ENCODE data around the gene TPRG1. TPM values are rescaled to one million over a fixed set of nuclear protein-coding genes. Genes with fewer than 3 reads are reported as not detected.
"Not testable (repeated sequence)": the region's sequence is repeated elsewhere in the genome, so short reads cannot be mapped to it uniquely, and the experiment has no call there.

Gene TPRG1
- total RNA-seq, 4 donors from 2014 or later = 2.8 to 4.3 (median 3.1) TPM

GRCh38 chr3:189320511-189320910 lies 148.7 kb downstream of the TPRG1 start:
- peaks cover 0 to 10% (median 0%) of the 10 kb centered on the region in 4 donors for H3K4me1 ChIP-seq
- TF ChIP-seq POLR2AphosphoS5 (IDR thresholded peaks at IDR 0.05) (no peak), CTCF (IDR thresholded peaks at IDR 0.05) (no peak), EP300 (IDR thresholded peaks at IDR 0.05) (no peak), POLR2A (IDR thresholded peaks at IDR 0.05; ENCODE audit: low read depth) (no peak)
- intact Hi-C loops (cut with DNase I) = no loop called here
- no peak for DNase-seq (ENCODE audit: extremely low spot score)
- H3K4me3 ChIP-seq = no peak overlapping the region
- H3K9me3 ChIP-seq = no peaks in the 10 kb centered on the region
- WGBS = 92% methylated on average over 3 of the region's 3 CpGs
- H3K36me3 ChIP-seq = no peaks in the 10 kb centered on the region
- no peak overlapping the region for H3K27ac ChIP-seq (replicated peaks in 1 of 4)
- H3K27me3 ChIP-seq = no peaks in the 10 kb centered on the region

GRCh38 chr3:189322339-189322738 lies 150.6 kb downstream of the TPRG1 start:
- Histone ChIP-seq H3K9me3 (no peaks in the 10 kb centered on the region), H3K4me3 (no peak overlapping the region), H3K4me1 (peaks cover 0 to 10% (median 0%) of the 10 kb centered on the region in 4 donors), H3K36me3 (no peaks in the 10 kb centered on the region), H3K27ac (replicated peaks in 1 of 4) (no peak overlapping the region), H3K27me3 (no peaks in the 10 kb centered on the region)
- TF ChIP-seq CTCF (IDR thresholded peaks at IDR 0.05) = no peak
- no peak for TF ChIP-seq POLR2A (IDR thresholded peaks at IDR 0.05; ENCODE audit: low read depth)
- TF ChIP-seq POLR2AphosphoS5 (IDR thresholded peaks at IDR 0.05) = no peak
- no peak for TF ChIP-seq EP300 (IDR thresholded peaks at IDR 0.05)
- intact Hi-C loops (cut with DNase I) = no loop called here
- 47% methylated on average over 4 of the region's 4 CpGs for WGBS
- no peak for DNase-seq (ENCODE audit: extremely low spot score)

GRCh38 chr3:189324538-189325138 lies 152.9 kb downstream of the TPRG1 start:
- DNase-seq (ENCODE audit: extremely low spot score) = no peak
- Histone ChIP-seq H3K4me1 (peaks cover 0 to 10% (median 0%) of the 10 kb centered on the region in 4 donors), H3K9me3 (no peaks in the 10 kb centered on the region), H3K27ac (replicated peaks in 1 of 4) (peak overlapping the region in 1 of 4 donors; percentile 8), H3K4me3 (no peak overlapping the region), H3K36me3 (no peaks in the 10 kb centered on the region), H3K27me3 (no peaks in the 10 kb centered on the region)
- intact Hi-C loops (cut with DNase I) = no loop called here
- 71% methylated on average over 5 of the region's 5 CpGs for WGBS
- TF ChIP-seq POLR2A (IDR thresholded peaks at IDR 0.05; ENCODE audit: low read depth) (no peak), EP300 (IDR thresholded peaks at IDR 0.05) (no peak), POLR2AphosphoS5 (IDR thresholded peaks at IDR 0.05) (peak in 1 of 2 donors; percentile 24), CTCF (IDR thresholded peaks at IDR 0.05) (no peak)

- H3K27ac ChIP-seq (replicated peaks in 1 of 4) = no peak overlapping the region
- intact Hi-C loops (cut with DNase I) = no loop called here
- 96% methylated on average over 3 of the region's 3 CpGs for WGBS
- peaks cover 0 to 10% (median 0%) of the 10 kb centered on the region in 4 donors for H3K4me1 ChIP-seq
- DNase-seq (ENCODE audit: extremely low spot score) = no peak
- H3K27me3 ChIP-seq = no peaks in the 10 kb centered on the region
- H3K4me3 ChIP-seq = no peak overlapping the region
- H3K9me3 ChIP-seq = no peaks in the 10 kb centered on the region
- no peaks in the 10 kb centered on the region for H3K36me3 ChIP-seq
- TF ChIP-seq EP300 (IDR thresholded peaks at IDR 0.05) = no peak
- TF ChIP-seq POLR2AphosphoS5 (IDR thresholded peaks at IDR 0.05) = no peak
- TF ChIP-seq POLR2A (IDR thresholded peaks at IDR 0.05; ENCODE audit: low read depth) = no peak
- TF ChIP-seq CTCF (IDR thresholded peaks at IDR 0.05) = no peak
Measured at GRCh38 chr3:189325454-189325853, 153.7 kb downstream of the TPRG1 start.

GRCh38 chr3:189329630-189330029 lies 157.9 kb downstream of the TPRG1 start:
- 95% methylated on average over 4 of the region's 4 CpGs for WGBS
- H3K27me3 ChIP-seq; H3K4me1 ChIP-seq; DNase-seq (ENCODE audit: extremely low spot score); intact Hi-C loops (cut with DNase I); H3K36me3 ChIP-seq; H3K4me3 ChIP-seq; H3K9me3 ChIP-seq; H3K27ac ChIP-seq (replicated peaks in 1 of 4): not testable (repeated sequence)
